GM18951 (cell line): ENCODE measurements around the gene RCCD1.
"Not testable (repeated sequence)": the region's sequence is repeated elsewhere in the genome, so short reads cannot be mapped to it uniquely, and the experiment has no call there.

Experiments
- POLR2A ChIP-seq: IDR thresholded peaks from 4 replicates; pipeline ENCODE4 v1.6.1; 2011; ENCODE audit warnings: mild to moderate bottlenecking; ENCODE audit not compliant: insufficient read length, insufficient read depth; ENCODE audit errors: extremely low read depth
- in situ Hi-C: fragments of 300-500 bp; cut with MboI; formaldehyde crosslinking; loops from one replicate; pipeline ENCODE4 v1.12.0; 2022; ENCODE audit warnings: low sequenced_read_pairs, mixed read lengths, inconsistent platforms; ENCODE audit not compliant: unreplicated experiment

RCCD1 gene

DNA sequence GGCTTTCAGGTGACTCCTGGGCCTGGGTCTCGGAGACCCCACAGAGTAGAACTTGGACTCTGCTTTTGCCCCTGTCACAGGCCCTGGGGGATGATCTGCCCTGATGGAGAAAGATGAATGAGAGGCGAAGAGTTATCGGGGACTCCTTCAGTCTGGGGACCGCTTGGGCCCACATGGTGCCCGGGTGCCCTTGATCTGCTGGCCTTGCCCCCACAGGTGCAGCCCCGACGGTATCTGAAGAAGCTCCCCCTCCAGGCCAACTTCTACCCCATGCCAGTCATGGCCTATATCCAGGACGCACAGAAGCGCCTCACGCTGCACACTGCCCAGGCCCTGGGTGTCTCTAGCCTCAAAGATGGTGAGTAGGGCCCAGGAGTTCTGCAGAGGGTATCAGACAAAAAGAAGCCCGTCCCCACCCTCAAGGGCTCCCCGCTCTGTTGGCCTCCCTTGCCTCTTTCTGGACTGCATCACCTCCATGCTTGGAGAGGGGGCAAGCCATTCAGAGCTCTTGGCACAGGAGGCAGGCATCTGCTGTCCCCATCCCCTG is 41.2 kb upstream of the RCCD1 start:
- in situ Hi-C loops = no loop called here
- TF ChIP-seq POLR2A = no peak

DNA sequence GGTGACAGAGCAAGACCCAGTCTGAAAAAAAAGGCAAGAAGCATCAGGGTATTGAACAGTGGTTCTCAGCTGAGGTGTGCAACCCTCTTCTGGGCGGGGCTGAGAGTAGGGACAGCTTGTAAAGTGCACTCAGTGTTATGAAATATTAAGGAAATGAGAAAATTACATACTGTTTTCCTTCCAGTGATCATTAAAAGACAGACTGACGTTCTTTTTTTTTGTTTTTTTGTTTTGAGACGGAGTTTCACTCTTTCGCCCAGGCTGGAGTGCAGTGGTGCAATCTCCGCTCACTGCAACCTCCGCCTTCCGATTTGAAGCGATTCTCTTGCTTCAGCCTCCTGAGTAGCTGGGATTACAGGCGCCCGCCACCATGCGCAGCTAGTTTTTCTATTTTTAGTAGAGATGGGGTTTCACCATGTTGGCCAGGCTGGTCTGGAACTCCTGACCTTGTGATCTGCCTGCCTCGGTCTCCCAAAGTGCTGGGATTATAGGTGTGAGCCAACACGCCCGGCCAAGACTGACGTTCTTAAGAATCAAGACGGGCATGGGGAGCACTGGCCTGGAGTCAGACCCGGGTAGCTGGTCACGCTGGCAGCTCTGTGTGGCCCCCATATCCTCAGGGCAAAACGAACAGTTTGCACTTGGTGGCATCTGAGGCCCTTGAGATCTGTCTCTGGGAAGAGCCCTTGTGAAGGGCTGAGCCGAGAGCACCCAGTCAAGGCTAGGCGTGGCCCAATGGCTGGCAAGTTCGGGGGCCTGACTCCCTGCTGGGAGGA is 40.2 kb upstream of the RCCD1 start:
- TF ChIP-seq POLR2A = no peak
- in situ Hi-C loops = no loop called here

DNA sequence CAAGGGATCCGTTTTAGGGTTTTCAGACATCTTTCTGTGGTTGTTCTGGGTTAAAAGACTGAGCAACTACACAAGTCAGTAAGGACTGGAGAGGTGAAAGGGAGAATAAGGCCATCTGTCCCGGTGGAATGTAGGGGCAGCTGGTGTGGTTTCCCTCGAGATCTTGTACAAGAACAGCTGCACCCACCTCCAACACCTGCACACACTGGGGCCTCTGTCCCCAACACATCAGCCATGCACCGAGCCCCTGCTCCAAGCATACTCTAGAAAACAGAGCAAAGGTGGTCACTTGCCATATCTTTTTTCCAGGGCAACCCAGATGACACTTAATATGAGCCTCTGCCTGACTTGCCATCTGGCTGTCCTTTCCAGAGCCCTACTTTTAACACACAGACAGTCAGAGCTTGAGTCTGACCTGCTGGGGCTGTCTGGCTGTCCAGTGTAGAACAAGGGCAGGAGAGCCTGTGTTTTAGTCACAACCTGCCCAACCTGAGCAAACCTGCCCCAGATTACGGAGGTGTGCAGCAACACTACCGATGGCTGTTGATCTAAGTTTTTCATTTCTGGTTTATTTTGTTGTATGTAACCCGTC is 39.4 kb upstream of the RCCD1 start:
- TF ChIP-seq POLR2A = no peak

DNA sequence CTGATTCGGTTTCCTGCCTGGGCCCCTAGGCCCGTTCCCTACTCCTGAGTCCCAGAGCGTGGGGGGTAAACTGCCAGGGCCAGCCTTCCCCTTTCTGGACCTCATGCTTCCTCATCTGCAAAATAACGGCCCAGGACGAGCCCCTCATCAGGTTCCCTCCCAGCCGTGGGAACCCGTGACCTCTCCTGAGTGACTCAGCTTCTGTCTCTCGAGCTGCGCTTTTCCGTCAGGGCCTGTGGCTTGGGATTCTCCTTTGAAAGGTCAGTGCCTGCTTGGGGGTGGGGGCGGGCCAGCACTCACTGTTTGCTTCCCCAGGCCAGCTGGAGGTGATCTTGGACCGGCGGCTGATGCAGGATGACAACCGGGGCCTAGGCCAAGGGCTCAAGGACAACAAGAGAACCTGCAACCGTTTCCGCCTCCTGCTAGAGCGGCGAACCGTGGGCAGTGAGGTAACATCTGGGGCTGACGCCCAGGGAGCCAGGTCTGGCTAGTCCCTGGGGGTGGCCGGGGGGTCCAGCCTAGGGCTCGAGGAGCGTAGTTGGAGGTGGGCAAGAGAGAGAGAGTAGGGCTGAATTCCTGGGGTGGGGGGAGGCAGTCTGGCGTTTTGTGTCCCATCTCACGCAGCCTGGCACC is 38.8 kb upstream of the RCCD1 start:
- TF ChIP-seq POLR2A = no peak
- in situ Hi-C loops = no loop called here

More for the DNA sequence above, 39.4 kb upstream of the RCCD1 start:
- in situ Hi-C loops = no loop called here

DNA sequence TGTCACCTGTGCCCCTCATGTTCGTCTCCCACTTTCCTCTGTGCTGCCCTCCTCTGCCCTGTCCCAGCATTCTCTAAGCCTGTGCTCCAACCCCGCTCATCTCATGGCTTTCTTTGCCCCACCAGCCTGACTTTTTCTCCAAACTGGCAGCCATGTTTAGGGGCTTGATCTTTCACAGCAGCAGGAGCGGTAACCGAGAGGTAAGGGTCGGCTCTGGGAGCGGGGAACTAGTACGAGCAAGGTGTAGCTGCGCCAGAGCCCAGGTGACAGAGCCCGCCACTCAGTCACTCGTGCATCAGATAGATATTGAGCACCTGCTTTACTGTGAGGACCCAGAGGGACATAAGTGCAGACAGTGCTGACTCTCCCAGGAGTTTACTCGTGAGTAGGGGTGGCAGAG is 38.2 kb upstream of the RCCD1 start:
- in situ Hi-C loops = no loop called here
- TF ChIP-seq POLR2A = no peak

DNA sequence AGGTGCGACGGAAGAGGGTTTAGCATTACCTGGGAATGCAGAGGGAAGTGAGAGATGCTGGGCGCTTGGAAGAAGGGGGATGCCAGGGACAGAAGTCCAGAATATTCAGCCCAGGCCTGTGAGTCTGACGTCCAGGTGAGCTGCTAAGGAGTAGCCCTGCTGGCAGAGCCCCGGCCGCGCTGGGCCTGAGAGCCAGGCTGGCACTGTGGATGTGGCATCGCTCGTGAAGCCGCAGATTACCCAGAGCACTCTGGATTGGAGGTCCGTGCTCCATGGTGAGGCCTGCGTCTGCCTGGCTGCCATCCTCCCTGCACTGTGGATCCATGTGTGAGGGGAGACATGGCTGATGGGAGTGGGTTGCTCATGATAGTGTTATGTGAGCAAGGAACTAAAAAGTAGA is 37.1 kb upstream of the RCCD1 start:
- in situ Hi-C loops = no loop called here
- TF ChIP-seq POLR2A = no peak

DNA sequence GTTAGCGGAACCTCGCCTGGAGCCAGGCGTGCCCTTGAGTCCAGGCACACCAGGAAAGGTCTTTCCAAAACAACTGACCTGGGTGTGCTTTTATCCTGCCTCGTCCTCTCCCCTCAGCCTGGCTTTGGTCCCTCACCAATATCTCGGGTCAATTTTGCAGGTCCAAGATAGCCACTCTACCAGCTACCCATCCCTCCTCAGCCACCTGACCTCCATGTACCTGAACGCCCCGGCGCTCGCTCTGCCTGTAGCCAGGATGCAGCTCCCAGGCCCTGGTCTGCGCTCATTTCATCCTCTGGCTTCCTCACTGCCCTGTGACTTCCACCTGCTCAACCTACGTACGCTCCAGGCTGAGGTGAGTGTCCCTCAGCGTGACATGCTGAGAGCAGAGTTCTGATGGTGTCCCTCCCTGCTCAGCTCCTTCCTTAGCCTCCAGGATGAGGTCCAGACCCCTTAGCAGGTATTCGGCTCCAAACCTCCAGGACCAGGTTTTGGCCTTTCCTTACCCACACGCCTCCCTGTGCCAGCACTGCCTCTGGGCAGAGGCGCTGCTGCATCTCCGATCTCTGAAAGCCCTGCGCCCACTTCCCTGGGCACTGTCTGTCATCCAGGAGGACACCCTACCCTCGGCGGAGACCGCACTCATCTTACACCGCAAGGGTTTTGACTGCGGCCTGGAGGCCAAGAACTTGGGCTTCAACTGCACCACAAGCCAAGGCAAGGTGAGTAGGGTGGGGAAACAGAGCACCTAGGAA is 36.5 kb upstream of the RCCD1 start:
- no peak for TF ChIP-seq POLR2A
- in situ Hi-C loops = no loop called here

DNA sequence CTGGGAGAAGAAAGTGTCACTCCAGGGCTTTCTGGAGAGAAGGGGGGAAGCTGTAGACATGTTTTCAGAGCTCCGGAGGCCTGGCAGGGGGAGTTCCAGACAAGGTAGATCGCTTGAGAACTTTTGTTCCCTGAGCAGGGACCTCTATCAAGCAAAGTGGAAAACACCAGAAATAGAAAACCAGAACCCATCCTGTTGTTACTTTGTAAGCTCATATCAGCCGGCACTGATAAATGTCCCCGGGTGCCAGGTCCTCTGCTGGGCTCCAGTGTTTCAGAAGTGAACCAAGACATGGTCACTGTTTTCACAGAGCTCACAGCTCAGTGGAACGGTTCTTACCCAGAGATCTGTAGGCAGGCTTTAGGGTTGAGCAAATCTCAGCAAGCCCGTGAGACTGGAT is 35.8 kb upstream of the RCCD1 start:
- in situ Hi-C loops = no loop called here
- TF ChIP-seq POLR2A = no peak

DNA sequence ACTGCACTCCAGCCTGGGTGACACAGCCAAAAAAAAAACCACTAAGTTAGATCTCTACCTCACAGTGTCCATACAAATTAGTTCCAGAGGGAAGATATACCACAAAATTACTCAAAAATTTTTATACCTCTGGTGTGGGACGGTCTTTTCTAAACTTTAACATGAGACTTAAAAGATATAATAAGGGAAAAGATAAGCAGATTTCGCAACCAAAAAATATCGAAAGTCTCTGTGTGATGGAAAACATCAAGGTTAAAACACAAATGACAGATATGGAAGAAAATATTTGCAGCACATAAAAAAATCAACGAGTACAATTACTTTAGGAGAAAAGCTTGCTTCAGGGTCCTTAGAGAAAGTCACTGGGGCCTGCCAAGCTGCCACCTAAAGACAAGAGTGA is 32.8 kb upstream of the RCCD1 start:
- TF ChIP-seq POLR2A = no peak
- in situ Hi-C loops = no loop called here

DNA sequence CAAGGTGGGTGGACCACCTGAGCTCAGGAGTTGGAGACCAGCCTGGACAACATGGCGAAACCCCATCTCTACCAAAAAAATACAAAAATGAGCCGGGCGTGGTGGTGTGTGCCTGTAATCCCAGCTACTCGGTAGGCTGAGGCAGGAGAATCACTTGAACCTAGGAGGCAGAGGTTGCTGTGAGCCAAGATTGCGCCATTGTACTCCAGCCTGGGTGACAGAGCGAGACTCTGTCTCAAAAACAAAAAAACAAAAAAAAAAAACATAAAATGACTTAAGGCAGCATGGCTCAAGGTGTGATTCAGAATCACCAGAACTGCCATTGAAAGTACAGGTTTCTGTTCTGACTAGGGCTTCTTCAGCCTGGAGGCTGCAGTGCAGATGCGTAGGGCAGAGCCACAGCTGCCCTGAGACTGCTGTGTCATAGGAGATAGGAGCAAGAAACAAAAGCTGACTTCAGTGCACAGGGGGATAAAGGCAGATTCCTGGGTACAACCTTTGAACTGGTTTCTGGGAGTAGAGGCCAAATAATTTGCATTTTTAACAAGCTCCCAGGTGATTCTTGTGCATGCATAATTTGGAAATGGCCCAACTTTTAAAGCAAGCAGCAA is 31.9 kb upstream of the RCCD1 start:
- in situ Hi-C loops = not testable (repeated sequence)

DNA sequence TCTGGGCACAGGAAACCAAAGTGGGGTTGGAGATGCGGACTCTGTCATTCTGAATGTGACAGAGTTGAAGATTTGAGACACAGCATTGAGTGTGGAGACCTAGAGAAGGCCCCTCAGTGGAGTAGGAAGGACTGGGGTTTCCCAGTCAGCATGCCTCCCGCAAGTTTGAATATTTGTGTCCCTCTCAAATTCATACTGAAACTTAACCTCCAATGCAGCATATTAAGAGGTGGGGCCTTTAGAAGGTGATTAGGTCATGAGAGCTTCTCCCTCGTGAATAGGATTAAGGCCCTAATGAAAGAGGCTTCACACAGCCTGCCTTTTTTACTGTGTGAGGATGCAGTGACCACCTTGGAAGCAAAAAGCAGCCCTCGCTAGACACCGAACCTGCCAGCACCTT is 30.3 kb upstream of the RCCD1 start:
- TF ChIP-seq POLR2A = no peak
- in situ Hi-C loops = no loop called here

DNA sequence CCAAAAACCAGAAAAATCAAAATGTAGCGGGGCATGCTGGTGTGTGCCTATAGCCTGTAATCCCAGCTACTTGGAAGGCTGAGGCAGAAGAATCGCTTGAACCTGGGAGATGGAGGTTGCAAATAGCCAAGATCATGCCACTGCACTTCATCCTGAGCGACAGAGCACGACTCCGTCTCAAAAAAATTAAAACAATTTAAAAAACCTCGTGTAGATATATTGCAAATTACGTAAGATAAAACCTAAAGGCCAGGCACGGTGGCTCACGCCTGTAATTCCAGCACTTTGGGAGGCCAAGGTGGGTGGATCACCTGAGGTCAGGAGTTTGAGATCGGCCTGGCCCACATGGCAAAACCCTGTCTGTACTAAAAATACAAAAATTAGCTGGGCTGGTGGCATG is 27.9 kb upstream of the RCCD1 start:
- in situ Hi-C loops = not testable (repeated sequence)

DNA sequence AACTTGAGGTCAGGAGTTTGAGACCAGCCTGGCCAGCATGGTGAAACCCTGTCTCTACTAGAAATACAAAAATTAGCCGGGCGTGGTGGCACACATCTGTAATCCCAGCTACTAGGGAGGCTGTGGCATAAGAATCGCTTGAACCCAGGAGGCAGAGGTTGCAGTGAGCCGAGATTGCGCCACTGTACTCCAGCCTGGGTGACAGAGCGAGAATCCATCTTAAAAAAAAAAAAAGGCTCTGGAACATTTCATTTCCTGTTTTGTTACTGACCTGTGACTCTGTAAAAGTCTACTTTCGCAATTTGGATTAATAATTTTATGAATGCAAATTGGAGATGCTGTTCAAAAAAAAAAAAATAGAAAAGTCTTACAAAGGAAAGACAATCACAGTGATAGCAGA is 26.6 kb upstream of the RCCD1 start:
- in situ Hi-C loops = not testable (repeated sequence)
